GM12878 (cell line): Measurements from ENCODE around the gene RAB2B. TPM values are rescaled to one million over a fixed set of nuclear protein-coding genes. Genes with fewer than 3 reads are reported as not detected.

Experiments
- EGR1 ChIP-seq, 2 experiments: IDR thresholded peaks; 1 replicate in 1 of 2; 2 replicates in 1 of 2; pipeline ENCODE4 v1.6.1; 2011 to 2012; ENCODE audit warnings: low read depth in 2 of 2, low read length in 2 of 2, borderline replicate concordance in 1 of 2, mild to moderate bottlenecking in 1 of 2, moderate library complexity in 1 of 2
- ETV6 ChIP-seq, 2 experiments: fragments of 450-650 bp in 1 of 2; IDR thresholded peaks in 1 of 2; conservative IDR thresholded peaks in 1 of 2; 2 replicates each; pipeline ENCODE4 v1.6.1; 2014; ENCODE audit warnings: antibody characterized with exemption in 1 of 2, borderline replicate concordance in 1 of 2, low read depth in 1 of 2, mild to moderate bottlenecking in 1 of 2, moderate library complexity in 1 of 2
- MXI1 ChIP-seq: fragments of 150-350 bp; IDR thresholded peaks from 2 replicates; pipeline ENCODE4 v1.6.1; 2011; ENCODE audit warnings: low read depth, mild to moderate bottlenecking, inconsistent platforms, low read length, improper control_type of control experiment
- NFYB ChIP-seq: IDR thresholded peaks from 2 replicates; pipeline ENCODE4 v1.6.1; 2011; ENCODE audit warnings: low read depth, mild to moderate bottlenecking, low read length, improper control_type of control experiment, moderate library complexity; ENCODE audit not compliant: insufficient read depth
- NR2C1 ChIP-seq: fragments of 450-650 bp; IDR thresholded peaks from 2 replicates; pipeline ENCODE4 v1.6.1; 2017; ENCODE audit warnings: antibody characterized with exemption, mild to moderate bottlenecking, moderate library complexity
- POU2F2 ChIP-seq: IDR thresholded peaks from 3 replicates; pipeline ENCODE4 v1.6.1; 2011; ENCODE audit warnings: low read depth, mild to moderate bottlenecking, low read length, borderline replicate concordance
- polyA plus RNA-seq, 11 experiments: library from polyadenylated mRNA; depleted of rRNA in 4 of 11; unstranded in 6 of 11; stranded (reverse) in 5 of 11; fragments of >200 nt; fragmentation: Nextera tagmentation in 4 of 11; fragmentation: Illumina TruSeq in 1 of 11; extraction: Ambion mirVana in 4 of 11; extraction: Trizol in 1 of 11; gene quantifications; 1 replicate in 1 of 11; 2 replicates in 10 of 11; pipeline versions ENCODE4 v1.2.1 to v1.2.3, GENCODE V29; 2011 to 2016; ENCODE audit warnings: inconsistent platforms in 2 of 11, missing spikeins in 2 of 11, low read depth in 1 of 11
- total RNA-seq, 4 experiments: library from RNA; depleted of rRNA in 3 of 4; stranded (reverse); fragments of >200 nt in 3 of 4; fragmentation: Illumina TruSeq in 1 of 4; extraction: Trizol in 1 of 4; gene quantifications; 2 replicates each; pipeline versions ENCODE4 v1.2.1 to v1.2.3, GENCODE V29; 2013 to 2021
- TF ChIP-seq, protein P1 (sequence below): fragments of 450-650 bp; formaldehyde crosslinking; IDR thresholded peaks from 2 replicates; pipeline ENCODE4 v1.5.0; 2022; ENCODE audit warnings: mild to moderate bottlenecking, missing genetic modification characterization
- TF ChIP-seq, protein P2 (sequence below): fragments of 450-650 bp; IDR thresholded peaks from 2 replicates; pipeline ENCODE4 v1.6.1; 2017; ENCODE audit warnings: mild to moderate bottlenecking, low read depth, inconsistent platforms; ENCODE audit not compliant: poor library complexity, severe bottlenecking
- TF ChIP-seq, protein P3 (sequence below): fragments of 450-650 bp; IDR thresholded peaks from 2 replicates; pipeline ENCODE4 v1.6.1; 2017; ENCODE audit warnings: mild to moderate bottlenecking
- TF ChIP-seq, protein P4 (sequence below): fragments of 450-650 bp; IDR thresholded peaks from 2 replicates; pipeline ENCODE4 v1.6.1; 2017; ENCODE audit warnings: antibody characterized with exemption, mild to moderate bottlenecking, moderate library complexity
- TF ChIP-seq, protein P5 (sequence below): IDR thresholded peaks from 2 replicates; pipeline ENCODE4 v1.6.1; 2012; ENCODE audit warnings: improper control_type of control experiment, low read depth, low read length; ENCODE audit not compliant: insufficient replicate concordance

Gene RAB2B
- total and polyA plus RNA-seq, 10 of the 15 experiments (the other 5 are each of a cell fraction or from before 2014, with no cell fraction given) = 5.6 to 45.1 (median 12.5) TPM

DNA sequence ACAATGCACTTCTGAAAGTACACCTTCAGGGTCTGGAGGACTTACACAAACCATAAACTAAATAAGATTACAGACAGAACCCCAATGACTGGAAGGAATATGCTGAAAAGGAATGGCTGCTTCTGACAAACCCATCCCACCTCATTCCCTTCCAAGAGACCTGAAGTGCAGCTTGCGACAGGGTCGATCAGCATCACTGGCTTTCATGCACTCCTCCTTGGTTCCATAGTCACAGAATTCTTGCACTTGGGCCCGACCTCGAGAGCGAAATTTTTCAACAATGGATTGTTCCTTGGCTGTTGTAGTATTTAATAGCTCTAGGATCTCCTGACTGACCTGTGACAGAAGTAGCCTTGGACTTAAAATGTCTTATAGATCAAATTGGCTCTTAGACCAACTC lies 24.8 kb upstream of the RAB2B start (continued):
- TF ChIP-seq, protein P1, sequence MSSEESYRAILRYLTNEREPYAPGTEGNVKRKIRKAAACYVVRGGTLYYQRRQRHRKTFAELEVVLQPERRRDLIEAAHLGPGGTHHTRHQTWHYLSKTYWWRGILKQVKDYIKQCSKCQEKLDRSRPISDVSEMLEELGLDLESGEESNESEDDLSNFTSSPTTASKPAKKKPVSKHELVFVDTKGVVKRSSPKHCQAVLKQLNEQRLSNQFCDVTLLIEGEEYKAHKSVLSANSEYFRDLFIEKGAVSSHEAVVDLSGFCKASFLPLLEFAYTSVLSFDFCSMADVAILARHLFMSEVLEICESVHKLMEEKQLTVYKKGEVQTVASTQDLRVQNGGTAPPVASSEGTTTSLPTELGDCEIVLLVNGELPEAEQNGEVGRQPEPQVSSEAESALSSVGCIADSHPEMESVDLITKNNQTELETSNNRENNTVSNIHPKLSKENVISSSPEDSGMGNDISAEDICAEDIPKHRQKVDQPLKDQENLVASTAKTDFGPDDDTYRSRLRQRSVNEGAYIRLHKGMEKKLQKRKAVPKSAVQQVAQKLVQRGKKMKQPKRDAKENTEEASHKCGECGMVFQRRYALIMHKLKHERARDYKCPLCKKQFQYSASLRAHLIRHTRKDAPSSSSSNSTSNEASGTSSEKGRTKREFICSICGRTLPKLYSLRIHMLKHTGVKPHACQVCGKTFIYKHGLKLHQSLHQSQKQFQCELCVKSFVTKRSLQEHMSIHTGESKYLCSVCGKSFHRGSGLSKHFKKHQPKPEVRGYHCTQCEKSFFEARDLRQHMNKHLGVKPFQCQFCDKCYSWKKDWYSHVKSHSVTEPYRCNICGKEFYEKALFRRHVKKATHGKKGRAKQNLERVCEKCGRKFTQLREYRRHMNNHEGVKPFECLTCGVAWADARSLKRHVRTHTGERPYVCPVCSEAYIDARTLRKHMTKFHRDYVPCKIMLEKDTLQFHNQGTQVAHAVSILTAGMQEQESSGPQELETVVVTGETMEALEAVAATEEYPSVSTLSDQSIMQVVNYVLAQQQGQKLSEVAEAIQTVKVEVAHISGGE (CRISPR knock-in tag) = no peak
- TF ChIP-seq, protein P2, sequence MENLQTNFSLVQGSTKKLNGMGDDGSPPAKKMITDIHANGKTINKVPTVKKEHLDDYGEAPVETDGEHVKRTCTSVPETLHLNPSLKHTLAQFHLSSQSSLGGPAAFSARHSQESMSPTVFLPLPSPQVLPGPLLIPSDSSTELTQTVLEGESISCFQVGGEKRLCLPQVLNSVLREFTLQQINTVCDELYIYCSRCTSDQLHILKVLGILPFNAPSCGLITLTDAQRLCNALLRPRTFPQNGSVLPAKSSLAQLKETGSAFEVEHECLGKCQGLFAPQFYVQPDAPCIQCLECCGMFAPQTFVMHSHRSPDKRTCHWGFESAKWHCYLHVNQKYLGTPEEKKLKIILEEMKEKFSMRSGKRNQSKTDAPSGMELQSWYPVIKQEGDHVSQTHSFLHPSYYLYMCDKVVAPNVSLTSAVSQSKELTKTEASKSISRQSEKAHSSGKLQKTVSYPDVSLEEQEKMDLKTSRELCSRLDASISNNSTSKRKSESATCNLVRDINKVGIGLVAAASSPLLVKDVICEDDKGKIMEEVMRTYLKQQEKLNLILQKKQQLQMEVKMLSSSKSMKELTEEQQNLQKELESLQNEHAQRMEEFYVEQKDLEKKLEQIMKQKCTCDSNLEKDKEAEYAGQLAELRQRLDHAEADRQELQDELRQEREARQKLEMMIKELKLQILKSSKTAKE = no peak
- no peak for TF ChIP-seq POU2F2
- TF ChIP-seq NR2C1 = no peak
- no peak for TF ChIP-seq NFYB
- no peak for TF ChIP-seq ETV6 (conservative IDR thresholded peaks at IDR 0.05 in 1 of 2, IDR thresholded peaks at IDR 0.05 in 1 of 2; ENCODE audit: borderline replicate concordance in 1 of 2, low read depth in 1 of 2)
- TF ChIP-seq EGR1 (IDR thresholded peaks at IDR 0.05; ENCODE audit: borderline replicate concordance in 1 of 2, low read depth in 2 of 2, low read length in 2 of 2) = no peak
- TF ChIP-seq, protein P3, sequence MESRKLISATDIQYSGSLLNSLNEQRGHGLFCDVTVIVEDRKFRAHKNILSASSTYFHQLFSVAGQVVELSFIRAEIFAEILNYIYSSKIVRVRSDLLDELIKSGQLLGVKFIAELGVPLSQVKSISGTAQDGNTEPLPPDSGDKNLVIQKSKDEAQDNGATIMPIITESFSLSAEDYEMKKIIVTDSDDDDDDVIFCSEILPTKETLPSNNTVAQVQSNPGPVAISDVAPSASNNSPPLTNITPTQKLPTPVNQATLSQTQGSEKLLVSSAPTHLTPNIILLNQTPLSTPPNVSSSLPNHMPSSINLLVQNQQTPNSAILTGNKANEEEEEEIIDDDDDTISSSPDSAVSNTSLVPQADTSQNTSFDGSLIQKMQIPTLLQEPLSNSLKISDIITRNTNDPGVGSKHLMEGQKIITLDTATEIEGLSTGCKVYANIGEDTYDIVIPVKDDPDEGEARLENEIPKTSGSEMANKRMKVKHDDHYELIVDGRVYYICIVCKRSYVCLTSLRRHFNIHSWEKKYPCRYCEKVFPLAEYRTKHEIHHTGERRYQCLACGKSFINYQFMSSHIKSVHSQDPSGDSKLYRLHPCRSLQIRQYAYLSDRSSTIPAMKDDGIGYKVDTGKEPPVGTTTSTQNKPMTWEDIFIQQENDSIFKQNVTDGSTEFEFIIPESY = no peak
- no peak for TF ChIP-seq MXI1
- TF ChIP-seq, protein P4, sequence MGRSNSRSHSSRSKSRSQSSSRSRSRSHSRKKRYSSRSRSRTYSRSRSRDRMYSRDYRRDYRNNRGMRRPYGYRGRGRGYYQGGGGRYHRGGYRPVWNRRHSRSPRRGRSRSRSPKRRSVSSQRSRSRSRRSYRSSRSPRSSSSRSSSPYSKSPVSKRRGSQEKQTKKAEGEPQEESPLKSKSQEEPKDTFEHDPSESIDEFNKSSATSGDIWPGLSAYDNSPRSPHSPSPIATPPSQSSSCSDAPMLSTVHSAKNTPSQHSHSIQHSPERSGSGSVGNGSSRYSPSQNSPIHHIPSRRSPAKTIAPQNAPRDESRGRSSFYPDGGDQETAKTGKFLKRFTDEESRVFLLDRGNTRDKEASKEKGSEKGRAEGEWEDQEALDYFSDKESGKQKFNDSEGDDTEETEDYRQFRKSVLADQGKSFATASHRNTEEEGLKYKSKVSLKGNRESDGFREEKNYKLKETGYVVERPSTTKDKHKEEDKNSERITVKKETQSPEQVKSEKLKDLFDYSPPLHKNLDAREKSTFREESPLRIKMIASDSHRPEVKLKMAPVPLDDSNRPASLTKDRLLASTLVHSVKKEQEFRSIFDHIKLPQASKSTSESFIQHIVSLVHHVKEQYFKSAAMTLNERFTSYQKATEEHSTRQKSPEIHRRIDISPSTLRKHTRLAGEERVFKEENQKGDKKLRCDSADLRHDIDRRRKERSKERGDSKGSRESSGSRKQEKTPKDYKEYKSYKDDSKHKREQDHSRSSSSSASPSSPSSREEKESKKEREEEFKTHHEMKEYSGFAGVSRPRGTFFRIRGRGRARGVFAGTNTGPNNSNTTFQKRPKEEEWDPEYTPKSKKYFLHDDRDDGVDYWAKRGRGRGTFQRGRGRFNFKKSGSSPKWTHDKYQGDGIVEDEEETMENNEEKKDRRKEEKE = no peak
- TF ChIP-seq, protein P5, sequence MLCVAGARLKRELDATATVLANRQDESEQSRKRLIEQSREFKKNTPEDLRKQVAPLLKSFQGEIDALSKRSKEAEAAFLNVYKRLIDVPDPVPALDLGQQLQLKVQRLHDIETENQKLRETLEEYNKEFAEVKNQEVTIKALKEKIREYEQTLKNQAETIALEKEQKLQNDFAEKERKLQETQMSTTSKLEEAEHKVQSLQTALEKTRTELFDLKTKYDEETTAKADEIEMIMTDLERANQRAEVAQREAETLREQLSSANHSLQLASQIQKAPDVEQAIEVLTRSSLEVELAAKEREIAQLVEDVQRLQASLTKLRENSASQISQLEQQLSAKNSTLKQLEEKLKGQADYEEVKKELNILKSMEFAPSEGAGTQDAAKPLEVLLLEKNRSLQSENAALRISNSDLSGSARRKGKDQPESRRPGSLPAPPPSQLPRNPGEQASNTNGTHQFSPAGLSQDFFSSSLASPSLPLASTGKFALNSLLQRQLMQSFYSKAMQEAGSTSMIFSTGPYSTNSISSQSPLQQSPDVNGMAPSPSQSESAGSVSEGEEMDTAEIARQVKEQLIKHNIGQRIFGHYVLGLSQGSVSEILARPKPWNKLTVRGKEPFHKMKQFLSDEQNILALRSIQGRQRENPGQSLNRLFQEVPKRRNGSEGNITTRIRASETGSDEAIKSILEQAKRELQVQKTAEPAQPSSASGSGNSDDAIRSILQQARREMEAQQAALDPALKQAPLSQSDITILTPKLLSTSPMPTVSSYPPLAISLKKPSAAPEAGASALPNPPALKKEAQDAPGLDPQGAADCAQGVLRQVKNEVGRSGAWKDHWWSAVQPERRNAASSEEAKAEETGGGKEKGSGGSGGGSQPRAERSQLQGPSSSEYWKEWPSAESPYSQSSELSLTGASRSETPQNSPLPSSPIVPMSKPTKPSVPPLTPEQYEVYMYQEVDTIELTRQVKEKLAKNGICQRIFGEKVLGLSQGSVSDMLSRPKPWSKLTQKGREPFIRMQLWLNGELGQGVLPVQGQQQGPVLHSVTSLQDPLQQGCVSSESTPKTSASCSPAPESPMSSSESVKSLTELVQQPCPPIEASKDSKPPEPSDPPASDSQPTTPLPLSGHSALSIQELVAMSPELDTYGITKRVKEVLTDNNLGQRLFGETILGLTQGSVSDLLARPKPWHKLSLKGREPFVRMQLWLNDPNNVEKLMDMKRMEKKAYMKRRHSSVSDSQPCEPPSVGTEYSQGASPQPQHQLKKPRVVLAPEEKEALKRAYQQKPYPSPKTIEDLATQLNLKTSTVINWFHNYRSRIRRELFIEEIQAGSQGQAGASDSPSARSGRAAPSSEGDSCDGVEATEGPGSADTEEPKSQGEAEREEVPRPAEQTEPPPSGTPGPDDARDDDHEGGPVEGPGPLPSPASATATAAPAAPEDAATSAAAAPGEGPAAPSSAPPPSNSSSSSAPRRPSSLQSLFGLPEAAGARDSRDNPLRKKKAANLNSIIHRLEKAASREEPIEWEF = no peak
